Naive thymus-derived CD8-positive, alpha-beta T cell (primary cell): ENCODE measurements around the gene TTC28. TPM values are rescaled to one million over a fixed set of nuclear protein-coding genes. Genes with fewer than 3 reads are reported as not detected.
"Not testable (repeated sequence)": the region's sequence is repeated elsewhere in the genome, so short reads cannot be mapped to it uniquely, and the experiment has no call there.

Experiments used
- ATAC-seq, 2 donors: fragments of 150-1000 bp; cut with Tn5 transposase in 1 of 2; sonication (Bioruptor Pico), chemical (Tn5 transposase) in 1 of 2; 1 replicate in 1 of 2; 2 replicates in 1 of 2; pipeline ENCODE4 v1.10.0; 2021; ENCODE audit warnings: mild to moderate bottlenecking in 2 of 2, moderate library complexity in 2 of 2
- POLR2A ChIA-PET: fragments of 350-600 bp; sonication (Branson Sonifier 250); formaldehyde crosslinking; loops from one replicate; lab custom pipeline; 2021; ENCODE audit warnings: antibody characterized with exemption; lab: Charles Lee
- DNase-seq, 10 donors: peaks; one replicate each; pipeline versions ENCODE4 v3.0.0 to v3.0.0-alpha.2; 2020 to 2022
- H3K27ac Mint-ChIP-seq, 10 donors: one replicate each; pipeline ENCODE4 v1.8.0; 2020 to 2022; ENCODE audit warnings: mild to moderate bottlenecking in 10 of 10, mixed read lengths in 10 of 10, moderate library complexity in 4 of 10, inconsistent platforms in 1 of 10
- H3K27me3 Mint-ChIP-seq, 5 donors: one replicate each; pipeline ENCODE4 v1.8.0; 2021 to 2022; ENCODE audit warnings: mixed read lengths in 5 of 5
- H3K36me3 Mint-ChIP-seq, 3 donors: one replicate each; pipeline ENCODE4 v1.8.0; 2020 to 2022; ENCODE audit warnings: mixed read lengths in 3 of 3, mild to moderate bottlenecking in 2 of 3, inconsistent platforms in 1 of 3
- H3K4me1 Mint-ChIP-seq, 4 donors: one replicate each; pipeline ENCODE4 v1.8.0; 2021 to 2022; ENCODE audit warnings: mixed read lengths in 4 of 4
- H3K4me3 Mint-ChIP-seq, 10 donors: one replicate each; pipeline ENCODE4 v1.8.0; 2020 to 2022; ENCODE audit warnings: mild to moderate bottlenecking in 10 of 10, mixed read lengths in 10 of 10, moderate library complexity in 6 of 10, inconsistent platforms in 1 of 10
- H3K9me3 Mint-ChIP-seq, 9 donors: one replicate each; pipeline ENCODE4 v1.8.0; 2020 to 2022; ENCODE audit warnings: mixed read lengths in 9 of 9, mild to moderate bottlenecking in 3 of 9, inconsistent platforms in 1 of 9, moderate library complexity in 1 of 9
- polyA plus RNA-seq, 3 donors: library from polyadenylated mRNA; unstranded; fragments of 300-500 nt; fragmentation: Illumina TruSeq; gene quantifications; one replicate each; pipeline ENCODE4 v1.2.3, GENCODE V29; 2021
- total RNA-seq, 8 experiments: library from RNA in 2 of 8; stranded (reverse) in 2 of 8; gene quantifications; one replicate each; pipeline ENCODE4 v1.2.3 and lab custom pipeline; 2021 to 2026

Gene TTC28
- total and polyA plus RNA-seq, 5 experiments from 2014 or later, result 0.44 to 6.4 (median 1.3) TPM

DNA sequence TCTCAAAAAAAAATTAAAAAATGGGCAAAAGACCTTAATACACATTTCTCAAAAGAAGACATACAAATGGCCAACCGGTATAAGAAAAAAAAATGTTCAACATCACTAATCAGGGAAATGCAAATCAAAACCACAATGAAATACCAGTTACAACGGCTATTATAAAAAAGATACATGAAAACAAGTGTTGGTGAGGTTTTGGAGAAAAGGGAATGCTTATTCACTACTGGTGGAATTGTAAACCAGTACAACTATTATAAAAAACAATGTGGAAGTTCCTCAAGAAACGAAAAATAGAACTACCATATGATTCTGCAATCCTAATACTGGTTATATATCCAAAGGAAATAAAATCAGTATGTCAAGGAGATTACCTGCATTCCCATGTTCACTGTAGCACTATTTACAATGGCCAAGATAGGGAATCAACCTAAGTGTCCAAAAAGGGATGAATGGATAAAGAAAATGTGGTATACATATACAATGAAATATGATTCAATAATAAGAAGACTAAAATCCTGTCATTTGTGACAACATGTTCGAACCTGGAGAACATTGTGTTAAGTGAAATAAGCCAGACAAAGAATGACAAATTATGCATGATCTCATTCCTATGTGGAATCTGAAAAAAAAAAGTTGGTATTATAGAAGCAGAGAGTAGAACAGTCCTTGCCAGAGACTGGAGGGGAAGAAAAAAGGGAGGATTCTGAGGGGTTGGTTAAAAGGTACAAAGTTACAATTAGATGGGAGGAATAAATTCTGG lies 503.7 kb downstream of the TTC28 start:
- Mint-ChIP-seq H3K27me3 (peaks cover 0 to 2% (median 0%) of the 10 kb centered on the region in 5 donors), H3K4me3 (no peak overlapping the region), H3K27ac (no peak overlapping the region), H3K36me3 (no peaks in the 10 kb centered on the region), H3K9me3 (peaks cover 0 to 6% (median 0%) of the 10 kb centered on the region in 9 donors), H3K4me1 (peaks cover 0 to 2% (median 0%) of the 10 kb centered on the region in 4 donors)
- POLR2A ChIA-PET, result no interaction called here
- DNase-seq, result no peak
- no peak for ATAC-seq

- no peak for ATAC-seq
- Mint-ChIP-seq H3K27me3 (peaks cover 0 to 2% (median 0%) of the 10 kb centered on the region in 5 donors), H3K4me3 (no peak overlapping the region), H3K9me3 (peaks cover 0 to 6% (median 0%) of the 10 kb centered on the region in 9 donors), H3K4me1 (peaks cover 0 to 2% (median 0%) of the 10 kb centered on the region in 4 donors), H3K27ac (no peak overlapping the region), H3K36me3 (no peaks in the 10 kb centered on the region)
- DNase-seq, result no peak
- POLR2A ChIA-PET, result no interaction called here
Measured at GRCh38 chr22:28174509-28174908, 505.1 kb downstream of the TTC28 start.

DNA sequence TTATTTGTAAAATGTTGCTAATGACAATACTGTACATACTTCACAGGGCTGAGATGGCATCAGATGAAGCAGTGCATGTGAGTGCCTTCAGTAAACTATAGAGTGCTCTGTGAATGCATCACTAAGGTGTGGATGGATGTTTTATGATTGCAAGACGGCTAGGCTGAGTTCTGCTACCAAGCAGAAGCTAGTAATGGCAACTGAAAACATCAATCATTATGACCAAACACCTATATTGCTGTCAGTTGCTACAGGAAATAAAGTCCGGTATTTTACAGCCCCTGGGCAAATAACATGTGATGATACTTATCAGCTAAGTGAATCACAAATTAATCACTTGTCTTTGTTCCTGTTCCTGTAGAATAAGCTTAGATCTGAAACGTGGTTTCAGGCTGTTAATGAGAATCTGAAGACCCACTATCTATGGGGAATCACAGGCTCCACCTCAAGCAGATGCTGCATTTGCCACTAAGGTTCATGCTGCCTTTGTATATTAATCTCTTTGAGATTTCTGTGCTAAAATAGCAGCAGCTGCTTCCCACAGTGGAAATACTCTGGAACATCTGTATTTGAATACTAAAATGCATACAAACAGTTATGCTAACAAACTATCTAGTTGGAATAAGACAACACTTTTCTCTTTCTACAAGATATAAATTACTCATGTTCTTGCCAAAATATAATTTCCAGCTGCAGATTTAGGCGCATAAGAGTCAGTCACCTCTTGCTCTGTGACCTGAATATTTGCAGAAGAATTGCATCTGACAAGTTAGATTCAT lies 506.6 kb downstream of the TTC28 start:
- H3K27ac Mint-ChIP-seq, result no peak overlapping the region
- ATAC-seq, result no peak
- peaks cover 0 to 13% (median 0%) of the 10 kb centered on the region in 9 donors for H3K9me3 Mint-ChIP-seq
- no peak overlapping the region for H3K4me3 Mint-ChIP-seq
- H3K27me3 Mint-ChIP-seq, result peaks cover 0 to 2% (median 0%) of the 10 kb centered on the region in 5 donors
- POLR2A ChIA-PET, result no interaction called here
- H3K4me1 Mint-ChIP-seq, result peaks cover 0 to 2% (median 0%) of the 10 kb centered on the region in 4 donors
- H3K36me3 Mint-ChIP-seq, result peaks cover 0 to 3% (median 0%) of the 10 kb centered on the region in 3 donors
- DNase-seq, result no peak

- Mint-ChIP-seq H3K27ac (no peak overlapping the region), H3K4me3 (no peak overlapping the region), H3K4me1 (peaks cover 0 to 2% (median 0%) of the 10 kb centered on the region in 4 donors), H3K27me3 (peaks cover 0 to 2% (median 0%) of the 10 kb centered on the region in 5 donors), H3K36me3 (peaks cover 0 to 12% (median 6%) of the 10 kb centered on the region in 3 donors), H3K9me3 (peaks cover 2 to 25% (median 6%) of the 10 kb centered on the region in 9 donors)
- ATAC-seq (no peak), DNase-seq (no peak)
- POLR2A ChIA-PET, result no interaction called here
Measured at GRCh38 chr22:28171712-28172111, 507.9 kb downstream of the TTC28 start.

- H3K27ac Mint-ChIP-seq, result peak overlapping the region in 1 of 10 donors; percentile 45
- H3K27me3 Mint-ChIP-seq, result peaks cover 0 to 2% (median 0%) of the 10 kb centered on the region in 5 donors
- H3K4me3 Mint-ChIP-seq, result no peak overlapping the region
- POLR2A ChIA-PET, result no interaction called here
- ATAC-seq (no peak), DNase-seq (no peak)
- H3K36me3 Mint-ChIP-seq, result peaks cover 5 to 14% (median 6%) of the 10 kb centered on the region in 3 donors
- peaks cover 2 to 31% (median 12%) of the 10 kb centered on the region in 9 donors for H3K9me3 Mint-ChIP-seq
- H3K4me1 Mint-ChIP-seq, result peaks cover 0 to 2% (median 0%) of the 10 kb centered on the region in 4 donors
Measured at GRCh38 chr22:28171115-28171514, 508.5 kb downstream of the TTC28 start.

DNA sequence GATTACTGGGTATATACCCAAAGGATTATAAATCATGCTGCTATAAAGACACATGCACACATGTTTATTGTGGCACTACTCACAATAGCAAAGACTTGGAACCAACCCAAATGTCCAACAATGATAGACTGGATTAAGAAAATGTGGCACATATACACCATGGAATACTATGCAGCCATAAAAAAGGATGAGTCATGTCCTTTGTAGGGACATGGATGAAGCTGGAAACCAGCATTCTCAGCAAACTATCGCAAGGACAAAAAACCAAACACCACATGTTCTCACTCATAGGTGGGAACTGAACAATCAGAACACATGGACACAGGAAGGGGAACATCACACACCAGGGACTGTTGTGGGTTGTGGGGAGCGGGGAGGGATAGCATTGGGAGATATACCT lies 510.3 kb downstream of the TTC28 start:
- H3K27ac Mint-ChIP-seq, H3K4me1 Mint-ChIP-seq, H3K4me3 Mint-ChIP-seq, ATAC-seq, DNase-seq, POLR2A ChIA-PET, H3K27me3 Mint-ChIP-seq: not testable (repeated sequence)
- peaks cover 5 to 43% (median 23%) of the 10 kb centered on the region in 9 donors for H3K9me3 Mint-ChIP-seq
- H3K36me3 Mint-ChIP-seq, result peaks cover 6 to 23% (median 12%) of the 10 kb centered on the region in 3 donors

- POLR2A ChIA-PET, result no interaction called here
- H3K27ac Mint-ChIP-seq, result no peak overlapping the region
- DNase-seq, result no peak
- peaks cover 11 to 25% (median 19%) of the 10 kb centered on the region in 3 donors for H3K36me3 Mint-ChIP-seq
- peaks cover 0 to 4% (median 0%) of the 10 kb centered on the region in 5 donors for H3K27me3 Mint-ChIP-seq
- no peak overlapping the region for H3K4me3 Mint-ChIP-seq
- H3K4me1 Mint-ChIP-seq, result peaks cover 0 to 2% (median 0%) of the 10 kb centered on the region in 4 donors
- H3K9me3 Mint-ChIP-seq, result peaks cover 0 to 33% (median 6%) of the 10 kb centered on the region in 9 donors
- ATAC-seq, result no peak
Measured at GRCh38 chr22:28155808-28156207, 523.8 kb downstream of the TTC28 start.

- Mint-ChIP-seq H3K4me1 (peaks cover 0 to 2% (median 0%) of the 10 kb centered on the region in 4 donors), H3K27ac (peak overlapping the region in 1 of 10 donors; percentile 11), H3K27me3 (peaks cover 0 to 4% (median 0%) of the 10 kb centered on the region in 5 donors), H3K9me3 (peaks cover 0 to 33% (median 6%) of the 10 kb centered on the region in 9 donors), H3K4me3 (no peak overlapping the region), H3K36me3 (peaks cover 11 to 25% (median 19%) of the 10 kb centered on the region in 3 donors)
- ATAC-seq, result no peak
- POLR2A ChIA-PET, result no interaction called here
- DNase-seq, result no peak
Measured at GRCh38 chr22:28154861-28155260, 524.8 kb downstream of the TTC28 start.

- H3K4me3 Mint-ChIP-seq, result no peak overlapping the region
- H3K9me3 Mint-ChIP-seq, result peaks cover 0 to 5% (median 0%) of the 10 kb centered on the region in 9 donors
- ATAC-seq (no peak), DNase-seq (no peak)
- peaks cover 0 to 2% (median 0%) of the 10 kb centered on the region in 4 donors for H3K4me1 Mint-ChIP-seq
- POLR2A ChIA-PET, result interaction anchor here (0.6 kb wide), 1 partner anchor 8 kb away, joined by 7 read pairs; no protein-coding TSS in a partner anchor
- H3K27me3 Mint-ChIP-seq, result peaks cover 0 to 4% (median 0%) of the 10 kb centered on the region in 5 donors
- no peak overlapping the region for H3K27ac Mint-ChIP-seq
- peaks cover 8 to 9% (median 9%) of the 10 kb centered on the region in 3 donors for H3K36me3 Mint-ChIP-seq
Measured at GRCh38 chr22:28151151-28151816, 528.4 kb downstream of the TTC28 start.

- Mint-ChIP-seq H3K27me3 (peaks cover 0 to under 1% (median 0%) of the 10 kb centered on the region in 5 donors), H3K27ac (no peak overlapping the region), H3K36me3 (no peaks in the 10 kb centered on the region), H3K9me3 (no peaks in the 10 kb centered on the region), H3K4me3 (no peak overlapping the region), H3K4me1 (no peaks in the 10 kb centered on the region)
- ATAC-seq (no peak), DNase-seq (no peak)
- POLR2A ChIA-PET, result no interaction called here
Measured at GRCh38 chr22:28148816-28149465, 530.7 kb downstream of the TTC28 start.

GRCh38 chr22:28147401-28147800 lies 532.2 kb downstream of the TTC28 start:
- Mint-ChIP-seq H3K27ac (no peak overlapping the region), H3K36me3 (no peaks in the 10 kb centered on the region), H3K4me3 (no peak overlapping the region), H3K4me1 (peaks cover 0 to 2% (median 0%) of the 10 kb centered on the region in 4 donors), H3K9me3 (no peaks in the 10 kb centered on the region), H3K27me3 (peaks cover 0 to 2% (median 0%) of the 10 kb centered on the region in 5 donors)
- POLR2A ChIA-PET, result no interaction called here
- no peak for ATAC-seq
- no peak for DNase-seq
